NCI-H2196 treated with DMSO at 0.1 percent for 48 hours (cell line): ENCODE measurements around the gene FARSB.
"Not testable (repeated sequence)": the region's sequence is repeated elsewhere in the genome, so short reads cannot be mapped to it uniquely, and the experiment has no call there.

Experiments used
- DNase-seq: peaks from one replicate; lab custom pipeline; 2025; ENCODE audit not compliant: unreplicated experiment; lab: John Stamatoyannopoulos, UW

The FARSB gene

DNA sequence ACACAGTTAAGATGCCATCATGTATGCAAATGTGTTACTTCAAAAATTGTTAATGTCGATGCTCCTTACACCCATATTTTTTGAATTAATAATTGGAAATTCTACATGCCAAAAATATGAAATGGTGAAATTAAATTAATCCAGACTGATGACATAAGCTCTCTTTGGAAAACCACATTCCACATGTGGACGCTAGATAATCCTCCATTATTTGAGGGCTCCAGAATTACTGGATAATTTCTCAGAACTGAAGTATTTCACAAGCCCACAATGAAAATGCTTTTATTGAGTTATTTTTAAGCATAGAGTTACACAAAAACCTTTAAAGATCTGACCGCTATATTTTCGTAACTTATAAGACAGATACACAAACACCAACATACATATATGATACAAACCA is 47.8 kb downstream of the FARSB start:
- DNase-seq, result no peak

DNA sequence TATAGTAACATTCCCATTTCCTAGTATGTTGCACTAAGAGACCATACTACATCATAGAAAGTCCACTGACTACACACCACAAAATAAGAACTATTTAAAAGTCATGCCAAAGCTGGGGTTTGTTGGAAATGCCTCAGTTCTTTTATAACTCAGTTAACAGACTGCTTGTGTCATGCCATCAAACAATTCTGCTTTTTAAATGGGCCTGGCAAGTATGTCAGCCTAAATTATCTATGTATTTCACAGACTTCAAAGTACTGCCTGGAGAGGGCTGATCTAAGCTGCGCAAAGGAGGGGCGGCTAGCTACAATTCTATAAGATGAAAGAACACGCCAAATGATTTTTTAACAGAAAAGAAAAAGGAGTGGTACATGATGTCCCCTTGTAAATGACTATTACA is 49.6 kb downstream of the FARSB start:
- DNase-seq, result no peak

DNA sequence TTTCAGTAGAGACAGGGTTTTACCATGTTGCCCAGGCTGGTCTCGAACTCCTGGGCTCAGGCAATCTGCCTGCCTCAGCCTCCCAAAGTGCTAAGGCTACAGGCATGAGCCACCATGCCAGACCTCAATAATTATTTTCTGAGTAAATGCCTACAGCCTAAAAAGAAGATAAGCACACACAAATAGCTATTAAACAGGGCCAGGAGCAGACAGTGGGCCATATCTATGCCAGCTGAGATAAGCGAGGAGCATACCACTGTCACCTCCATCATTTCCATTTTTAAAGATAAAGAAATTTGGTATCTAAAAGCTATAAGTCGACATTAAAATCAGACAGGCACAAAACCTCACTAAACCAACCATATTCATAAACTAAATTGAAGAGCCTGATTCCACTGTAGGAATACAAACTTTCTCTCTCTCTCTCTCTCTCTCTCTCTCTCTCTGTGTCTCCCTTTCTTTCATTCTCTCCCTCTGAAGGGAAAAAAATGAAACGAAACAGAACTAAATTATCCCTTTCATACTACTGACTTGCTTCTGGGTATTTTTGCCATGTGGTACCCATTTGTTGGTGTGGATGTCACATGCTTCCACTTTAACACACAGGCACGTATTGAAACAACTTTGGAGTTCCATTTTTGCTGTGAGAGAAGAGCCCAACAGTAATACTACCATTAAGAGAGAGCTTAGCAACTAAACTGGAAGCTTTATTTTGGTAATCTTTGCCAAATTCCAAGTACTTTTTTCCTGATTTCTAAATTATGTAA is 51.0 kb downstream of the FARSB start:
- no peak for DNase-seq

DNA sequence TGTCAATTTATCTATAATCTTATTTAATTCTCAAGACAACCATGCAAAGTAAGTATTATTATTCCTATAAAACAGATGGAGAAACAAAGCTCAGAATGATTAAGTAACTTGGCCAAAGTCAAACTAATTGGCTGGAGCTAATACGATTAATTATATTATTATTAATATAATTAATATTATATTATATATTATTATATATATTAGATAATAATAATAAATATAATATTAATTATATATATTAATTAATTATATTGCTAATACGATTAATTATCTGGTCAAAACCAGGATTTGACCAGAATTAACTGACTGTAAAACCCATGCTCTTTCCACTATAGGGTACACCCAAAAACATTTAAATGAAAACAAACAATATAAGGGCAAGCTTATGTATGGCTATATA is 52.4 kb downstream of the FARSB start:
- no peak for DNase-seq

DNA sequence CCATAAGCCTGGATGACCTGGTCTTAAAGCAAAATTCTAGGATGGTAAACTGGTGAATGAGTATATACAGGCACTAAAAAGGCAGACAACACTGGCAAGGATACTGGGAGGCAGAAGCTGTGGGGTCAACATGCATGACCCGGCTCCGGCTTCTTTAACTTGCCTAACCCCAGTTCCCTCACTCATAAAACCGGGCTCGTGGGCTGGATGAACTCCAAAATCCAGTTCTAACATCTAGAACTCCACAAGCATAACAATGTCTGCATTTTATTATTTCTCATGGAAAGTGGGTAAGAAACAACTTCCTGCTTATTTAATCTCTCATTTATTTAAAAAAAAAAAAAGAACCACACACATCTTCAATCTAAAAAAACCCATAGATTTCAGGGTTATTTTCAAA is 57.3 kb downstream of the FARSB start:
- DNase-seq, result no peak

DNA sequence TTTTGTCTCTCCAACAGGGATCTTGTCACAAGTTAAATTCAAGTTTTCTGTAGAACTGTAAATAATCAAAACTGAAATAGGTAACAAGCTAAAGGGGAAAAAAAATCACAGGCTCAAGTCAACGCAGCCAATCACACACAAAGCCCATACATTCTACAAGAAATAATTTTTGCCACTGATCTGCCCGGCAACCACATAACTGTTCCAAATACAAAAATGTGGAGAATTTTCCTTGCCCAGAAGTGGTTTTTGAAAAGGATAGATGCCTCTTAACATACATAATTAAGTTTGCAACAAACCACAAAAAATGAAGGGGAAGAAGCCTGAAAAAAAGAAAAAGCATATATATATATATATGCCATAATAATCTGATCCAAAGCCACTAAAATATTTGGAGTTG is 60.3 kb downstream of the FARSB start:
- DNase-seq, result no peak

DNA sequence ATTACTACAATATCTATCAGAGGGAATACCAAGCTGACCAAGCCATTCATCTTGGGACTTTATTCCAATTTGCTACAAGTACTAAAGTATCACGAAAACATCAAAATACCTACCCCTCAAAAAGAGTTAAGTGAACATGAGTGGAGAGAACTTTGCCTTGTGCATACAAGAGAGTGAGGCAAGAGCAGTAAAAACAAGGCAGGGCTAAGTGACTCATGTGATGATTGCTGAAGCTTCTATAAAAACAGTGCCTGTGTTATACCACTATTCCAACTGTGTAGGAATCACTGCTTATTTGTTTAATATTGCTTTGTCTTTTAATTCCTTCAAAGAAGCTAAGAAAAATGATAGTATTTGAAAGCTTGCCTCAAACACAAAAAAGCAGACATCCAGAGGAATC is 61.2 kb downstream of the FARSB start:
- DNase-seq, result no peak

DNA sequence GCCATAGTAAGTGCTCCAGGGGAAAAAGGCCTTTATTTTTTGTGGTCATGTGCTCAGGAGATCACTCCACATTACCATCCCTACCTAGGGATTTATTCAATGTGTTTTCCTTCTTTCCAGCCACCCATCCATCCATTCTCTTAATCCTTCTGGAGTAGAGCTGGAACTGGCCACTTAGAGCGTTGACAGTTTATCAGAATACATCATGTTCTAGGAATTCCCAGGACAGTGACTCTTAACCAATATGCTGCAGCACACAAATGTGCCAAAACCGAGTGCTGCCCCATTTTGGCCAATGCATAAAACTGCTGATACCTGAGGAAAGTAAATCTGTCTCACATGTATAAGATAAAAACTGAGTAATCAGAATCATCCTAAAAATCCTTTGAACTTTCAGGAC is 63.7 kb downstream of the FARSB start:
- no peak for DNase-seq

DNA sequence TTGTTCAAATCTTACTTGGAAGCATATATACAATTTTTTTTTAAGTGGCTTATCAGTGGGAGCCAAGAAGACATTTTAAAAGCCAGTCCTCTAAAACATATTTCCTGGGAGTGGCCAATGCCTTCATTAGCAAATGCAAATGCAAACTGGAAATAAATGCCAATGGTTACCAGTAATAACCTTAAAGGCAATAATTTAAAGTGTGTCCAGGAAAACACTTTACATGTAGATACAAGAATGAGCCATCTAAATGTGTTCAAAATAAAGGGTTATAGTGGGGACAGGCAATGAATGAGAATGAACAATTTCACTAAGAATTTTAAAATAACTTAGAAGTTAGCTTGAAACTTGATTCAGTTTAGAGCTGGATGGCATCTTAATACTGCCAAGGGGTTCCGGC is 64.2 kb downstream of the FARSB start:
- no peak for DNase-seq

DNA sequence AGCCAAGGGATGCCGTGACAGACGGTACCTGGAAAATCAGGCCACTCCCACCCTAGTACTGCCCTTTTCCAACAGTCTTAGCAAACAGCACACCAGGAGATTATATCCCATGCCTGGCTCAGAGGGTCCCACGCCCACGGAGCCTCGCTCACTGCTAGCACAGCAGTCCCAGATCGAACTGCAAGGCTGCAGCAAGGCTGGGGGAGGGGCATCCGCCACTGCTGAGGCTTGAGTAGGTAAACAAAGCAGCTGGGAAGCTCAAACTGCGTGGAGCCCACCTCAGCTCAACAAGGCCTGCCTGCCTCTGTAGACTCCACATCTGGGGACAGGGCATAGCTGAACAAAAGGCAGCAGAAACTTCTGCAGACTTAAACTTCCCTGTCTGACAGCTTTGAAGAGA is 71.3 kb downstream of the FARSB start:
- DNase-seq, result not testable (repeated sequence)

DNA sequence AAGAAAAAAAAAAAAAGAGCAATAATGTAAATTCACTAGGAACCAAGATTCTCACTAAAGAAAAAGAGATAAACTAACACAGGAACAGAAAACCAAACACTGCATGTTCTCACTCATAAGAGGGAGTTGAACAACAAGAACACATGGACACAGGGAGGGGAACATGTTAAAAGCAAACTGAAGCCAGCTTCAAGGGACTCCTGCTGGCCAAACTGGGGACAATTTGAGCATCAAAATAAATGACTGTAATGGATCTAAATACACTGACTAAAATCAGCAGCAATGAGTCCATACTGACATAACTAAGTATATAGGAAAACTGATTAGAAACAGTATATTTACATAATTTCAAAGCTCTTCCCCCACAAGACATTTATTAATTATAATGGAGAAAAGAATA is 73.0 kb downstream of the FARSB start:
- no peak for DNase-seq

DNA sequence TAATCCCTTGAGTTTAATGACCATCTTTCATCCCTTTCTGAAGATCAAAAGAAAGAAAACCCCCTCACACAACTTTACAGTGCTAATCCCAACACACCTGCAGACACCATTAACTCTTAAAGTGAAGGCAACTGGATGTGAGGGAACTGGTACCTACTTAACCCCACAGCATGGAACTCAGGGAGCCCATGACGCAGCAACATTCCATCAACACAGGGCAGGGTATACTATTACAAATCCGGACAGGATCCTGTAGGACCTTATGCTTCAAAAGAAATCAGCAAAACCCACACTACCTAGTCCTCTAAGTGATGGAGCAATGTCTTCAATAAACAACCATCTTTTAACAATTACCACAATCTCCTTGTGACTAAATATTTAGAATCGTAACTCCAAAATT is 78.6 kb downstream of the FARSB start:
- DNase-seq, result no peak

DNA sequence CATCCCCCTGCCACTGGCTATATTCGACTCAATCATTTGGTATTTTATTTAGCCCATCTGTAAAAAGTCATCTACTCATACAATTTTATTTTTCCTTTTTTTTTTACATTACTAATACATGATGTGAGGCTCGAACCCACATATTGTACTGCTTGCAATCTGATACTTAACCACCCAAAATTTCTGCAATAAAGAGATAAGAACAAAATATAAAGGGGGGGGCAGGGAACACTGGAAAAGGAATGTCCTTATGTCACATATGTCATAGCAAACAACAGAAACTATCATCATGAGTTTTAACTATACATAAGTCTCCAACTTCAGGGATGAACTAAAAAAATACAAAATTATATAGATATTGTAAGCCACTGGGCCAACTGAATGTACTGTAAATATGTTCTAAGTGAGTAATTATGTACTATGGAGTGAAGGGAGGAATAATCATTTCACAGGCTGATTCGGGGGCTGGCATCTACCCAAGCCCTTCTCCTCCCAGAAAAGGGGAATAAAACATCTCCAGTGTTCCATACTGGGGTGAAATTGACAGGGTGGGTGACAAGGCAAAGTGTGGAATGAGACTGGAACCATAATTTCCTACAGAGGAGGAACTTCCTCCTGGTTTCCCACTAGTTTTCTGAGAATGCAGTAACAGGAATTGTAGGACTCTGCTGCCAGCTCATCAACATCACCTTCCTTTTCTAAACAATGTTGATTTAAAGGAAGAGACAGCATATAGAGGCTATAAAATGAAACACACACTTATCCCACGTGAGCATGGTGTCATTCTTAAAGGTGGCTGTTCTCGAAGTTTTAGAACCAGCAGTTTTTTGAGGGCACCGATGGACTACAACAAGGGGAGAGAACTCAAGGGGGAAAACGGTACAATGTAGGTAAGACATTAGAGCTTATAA is 79.5 kb downstream of the FARSB start:
- no peak for DNase-seq

DNA sequence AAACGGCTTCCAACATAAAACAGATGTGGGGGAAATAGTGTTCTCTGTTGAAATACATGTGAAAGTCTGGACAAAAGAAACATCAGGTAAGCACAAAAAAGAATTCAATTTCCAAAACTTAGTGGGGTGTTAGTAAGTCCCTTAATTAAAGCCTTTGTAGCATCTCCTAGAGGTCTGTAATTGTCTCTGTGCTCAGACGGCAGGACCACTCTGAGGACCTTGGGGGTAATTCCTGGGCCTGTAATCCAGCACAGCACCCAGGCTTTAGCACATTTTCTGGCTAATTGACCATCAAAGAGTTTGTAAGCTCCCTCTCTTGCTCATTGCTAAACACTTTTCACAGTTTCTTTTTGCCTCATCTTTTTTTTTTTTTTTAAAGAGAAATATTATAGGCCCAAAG is 80.3 kb downstream of the FARSB start:
- DNase-seq, result no peak

DNA sequence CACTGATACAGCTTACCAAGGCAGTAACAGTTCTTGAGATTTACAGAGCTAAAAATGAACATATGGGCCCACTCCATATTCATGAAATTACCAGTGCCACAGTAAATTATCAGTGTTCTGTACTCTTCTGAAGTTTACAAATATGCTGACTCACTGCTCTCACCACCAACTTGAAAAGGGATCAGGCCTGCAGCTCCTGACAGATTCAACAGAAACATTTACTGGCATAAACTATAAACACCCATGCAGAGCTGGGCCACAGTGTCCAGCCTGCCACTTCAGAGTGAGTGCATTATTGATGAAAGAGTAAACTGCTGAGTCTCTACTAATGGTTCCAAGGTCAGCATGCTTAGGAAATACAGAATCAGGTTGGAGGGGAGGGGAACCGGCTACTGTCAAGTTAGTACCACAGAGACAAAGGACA is 83.1 kb downstream of the FARSB start:
- no peak for DNase-seq

DNA sequence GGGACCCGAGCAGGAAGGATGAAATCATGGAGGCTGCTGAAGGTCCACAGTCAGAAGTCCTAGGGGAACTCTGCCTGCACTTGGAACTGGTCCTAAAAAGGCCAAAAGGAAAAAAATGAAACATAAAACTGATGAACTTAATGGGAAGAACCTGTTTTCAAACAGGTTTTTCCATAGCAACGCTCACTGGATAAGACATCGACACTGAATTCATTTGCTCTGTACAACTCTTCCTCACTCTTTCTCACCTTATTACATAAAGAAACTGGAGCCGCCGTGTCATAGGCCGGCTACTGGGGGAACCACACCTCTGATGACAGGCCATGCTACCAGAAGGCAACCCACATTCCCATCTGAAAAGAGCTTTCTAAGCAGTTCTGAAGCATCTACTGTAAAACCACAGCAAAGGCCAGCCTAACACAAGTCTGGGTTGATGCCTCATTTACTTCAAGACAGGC is 83.6 kb downstream of the FARSB start:
- peak; percentile 18 for DNase-seq

DNA sequence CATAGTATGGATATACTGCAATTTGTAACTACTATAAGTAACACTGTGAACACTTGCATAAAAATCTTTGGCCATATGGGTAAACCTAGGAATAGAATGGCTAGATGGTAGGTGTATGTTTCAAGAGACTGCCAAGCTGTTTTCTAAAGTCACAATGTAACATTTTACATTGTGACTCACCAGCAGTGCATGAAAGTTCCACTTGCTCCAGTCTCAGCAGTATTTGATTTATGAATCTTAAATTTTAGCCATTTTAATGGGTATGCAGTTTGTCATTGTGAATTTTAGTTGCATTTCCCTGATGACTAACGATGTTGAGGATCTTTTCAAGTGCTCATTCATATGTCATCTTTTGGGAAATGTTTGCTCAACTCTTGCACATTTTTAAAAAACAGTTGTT is 86.1 kb downstream of the FARSB start:
- no peak for DNase-seq

DNA sequence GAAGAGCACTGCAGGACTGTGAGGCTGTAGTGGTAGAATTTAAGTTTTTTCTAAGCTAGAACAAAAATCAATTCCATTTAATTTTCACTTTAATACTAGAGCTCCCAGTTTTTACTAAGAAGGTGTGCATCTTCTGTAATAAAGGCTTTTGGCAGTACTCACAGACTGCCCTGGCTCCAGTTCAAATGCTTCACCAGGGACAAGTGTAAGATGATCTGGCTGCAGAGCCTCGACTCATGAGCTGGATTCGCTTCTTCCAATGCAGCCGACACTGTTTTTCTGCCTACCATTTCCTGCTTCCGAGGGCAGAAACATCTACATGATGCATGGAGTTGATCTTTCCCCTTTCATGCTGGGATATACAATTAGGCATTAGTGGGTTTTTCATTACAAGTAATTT is 87.0 kb downstream of the FARSB start:
- DNase-seq, result peak; percentile 86

DNA sequence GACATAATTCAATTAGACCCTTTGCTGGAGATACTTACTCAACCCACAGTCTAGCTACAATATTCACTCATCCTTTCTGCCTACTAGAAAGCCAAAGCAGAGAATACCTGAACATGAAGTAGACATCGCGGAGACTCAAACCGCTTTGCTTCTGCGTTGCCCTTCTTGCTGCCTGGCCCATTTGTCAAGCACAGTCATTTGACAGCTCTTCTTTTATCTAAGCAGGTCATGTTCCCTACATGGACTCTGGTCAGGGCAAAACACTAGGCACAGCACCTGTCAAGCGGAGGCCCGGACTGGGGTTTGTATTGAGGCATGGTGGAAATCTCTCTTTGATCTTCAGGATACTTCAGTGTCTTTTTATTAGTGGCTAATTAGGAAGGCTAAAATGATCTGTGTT is 89.7 kb downstream of the FARSB start:
- DNase-seq, result no peak

DNA sequence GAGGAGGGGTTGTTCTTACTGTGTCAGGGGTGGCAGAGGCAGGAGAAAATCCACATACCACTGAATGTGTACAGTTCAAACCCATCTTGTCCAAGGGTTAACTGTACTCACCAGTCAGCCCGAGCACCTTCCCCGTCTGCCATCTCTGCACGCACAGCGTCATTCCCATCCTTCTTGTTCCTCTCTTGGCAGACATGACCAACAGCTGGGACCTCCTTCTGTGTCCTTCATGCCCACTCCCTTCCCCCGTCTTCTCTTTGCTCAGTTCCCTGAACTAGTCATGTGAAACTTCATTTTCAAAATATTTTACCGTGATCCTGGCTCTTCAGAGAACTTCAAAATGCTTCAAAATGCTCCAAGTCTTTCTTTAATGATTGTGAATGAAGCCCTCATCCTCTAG is 92.0 kb downstream of the FARSB start:
- no peak for DNase-seq

DNA sequence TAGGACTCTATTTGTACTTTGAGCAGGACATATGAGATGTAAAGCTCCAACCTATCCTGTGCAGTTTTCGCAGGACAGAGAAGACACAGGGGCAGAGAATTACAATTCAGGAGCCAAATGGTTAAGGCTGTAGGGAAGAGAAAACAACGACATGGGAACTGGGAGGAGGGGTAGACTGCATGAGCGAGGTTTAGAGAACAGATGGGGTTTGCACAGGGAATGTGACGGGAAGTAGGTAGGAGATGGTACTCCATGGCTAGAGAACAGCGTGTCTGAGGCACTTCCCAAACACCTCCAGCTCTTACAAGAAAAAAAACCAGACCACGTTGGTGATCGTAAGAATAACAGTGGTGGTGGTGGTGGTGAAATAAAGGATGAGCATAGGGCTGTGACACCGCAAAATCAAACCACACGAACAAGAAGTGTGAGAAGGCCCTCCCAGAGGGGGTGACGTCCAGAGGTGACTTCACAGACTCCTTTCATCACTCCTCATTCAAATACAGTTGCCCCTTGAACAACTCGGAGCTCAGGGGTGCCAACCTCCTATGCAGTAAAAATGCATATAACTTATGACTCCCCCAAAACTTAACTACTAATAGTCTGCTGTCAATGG is 92.7 kb downstream of the FARSB start:
- DNase-seq, result no peak
